Left cardiac atrium (tissue), 4 donors: ENCODE measurements around the gene ESF1. TPM values are rescaled to one million over a fixed set of nuclear protein-coding genes. Genes with fewer than 3 reads are reported as not detected.
A peak's percentile ranks its signal among the peaks of the same experiment; 100 is the strongest.

Source experiments
- ATAC-seq, 2 donors: fragments of 200-7000 bp; cut with Tn5 transposase; one replicate each; pipeline ENCODE4 v1.9.1; 2020; ENCODE audit warnings: mild to moderate bottlenecking in 2 of 2, moderate library complexity in 2 of 2
- DNase-seq: peaks from one replicate; pipeline ENCODE4 v3.0.0-alpha.2; 2020
- intact Hi-C, 2 donors: fragments of 100-400 bp; cut with DNase I; formaldehyde crosslinking; loops; one replicate each; pipeline versions ENCODE4 v1.14.1 to v1.15.1; 2022 to 2023
- long read RNA-seq: library from polyadenylated mRNA; unstranded; transcript quantifications from one replicate; pipeline ENCODE4 v2.0.0, GENCODE V29; 2021
- total RNA-seq, 2 donors: library from RNA; stranded (reverse); fragmentation: NEBNext Ultra II Directional; extraction: Animal tissue kit (Norgen Biotek cat#: 25700); gene quantifications; one replicate each; pipeline ENCODE4 v1.2.1, GENCODE V29; 2021
- donor health status: DM: no; HTN: yes; CAD: no.
- donor health status: DM: no; HTN: yes; CAD: no; lungs with severe emphysema.
- donor health status: DM: yes; HTN: yes; CAD: no.
- donor health status: Dilated cardiomyopathy.

The ESF1 gene
- 10 to 100 TPM; 11.6 to 18.7 TPM for total RNA-seq
- long read RNA-seq, partial matches to known transcripts: 2 of 5 reads
- long read RNA-seq, other reads (novel, unspliced or antisense): 3 of 5 reads

- DNase-seq (peak; percentile 96), ATAC-seq (peak; percentile 100)
- intact Hi-C loops: no loop called here
Observed at GRCh38 chr20:13784893-13785715, at the start of gene ESF1, which contains the start of gene NDUFAF5. Gene ESF1, minus strand, starts transcription at chr20:13784919. Its CDS starts 1,779 bp downstream, at chr20:13783140. Gene NDUFAF5, plus strand, starts transcription at chr20:13785028. Its CDS starts 41 bp downstream, at chr20:13785069.

GRCh38 chr20:13831476-13831875 lies 46.8 kb upstream of the ESF1 start:
- ATAC-seq (no peak), DNase-seq (no peak)
- intact Hi-C loops: no loop called here

GRCh38 chr20:13825465-13825864 lies 40.7 kb upstream of the ESF1 start:
- DNase-seq (no peak), ATAC-seq (no peak)
- intact Hi-C loops: no loop called here

GRCh38 chr20:13824459-13824858 lies 39.7 kb upstream of the ESF1 start:
- ATAC-seq (no peak), DNase-seq (no peak)
- intact Hi-C loops: loop anchor here in 1 of 2 donors (5.0 kb wide), 1 partner anchor 228 kb away; no protein-coding TSS in a partner anchor

- intact Hi-C loops: loop anchor here in 1 of 2 donors (5.0 kb wide), 1 partner anchor 230 kb away; no protein-coding TSS in a partner anchor
- ATAC-seq: no peak
- no peak for DNase-seq
Observed at GRCh38 chr20:13822459-13822858, 37.7 kb upstream of the ESF1 start.

- intact Hi-C loops: loop anchor here in 1 of 2 donors (5.0 kb wide), 1 partner anchor 230 kb away; no protein-coding TSS in a partner anchor
- no peak for ATAC-seq
- no peak for DNase-seq
Observed at GRCh38 chr20:13821876-13822275, 37.2 kb upstream of the ESF1 start.

- ATAC-seq: peak; percentile 69
- peak; percentile 27 for DNase-seq
- intact Hi-C loops: loop anchor here (2.0 to 5.0 kb wide), 2 partner anchors 232 to 235 kb away; no protein-coding TSS in a partner anchor
Observed at GRCh38 chr20:13819885-13820645, 35.3 kb upstream of the ESF1 start.

- no peak for DNase-seq
- intact Hi-C loops: no loop called here
- no peak for ATAC-seq
Observed at GRCh38 chr20:13817342-13817741, 32.6 kb upstream of the ESF1 start.

- DNase-seq (no peak), ATAC-seq (no peak)
- intact Hi-C loops: no loop called here
Observed at GRCh38 chr20:13816757-13817156, 32.0 kb upstream of the ESF1 start.

GRCh38 chr20:13814672-13815071 lies 30.0 kb upstream of the ESF1 start:
- ATAC-seq (no peak), DNase-seq (no peak)
- intact Hi-C loops: no loop called here

GRCh38 chr20:13813910-13814309 lies 29.2 kb upstream of the ESF1 start:
- ATAC-seq: no peak

GRCh38 chr20:13810446-13810845 lies 25.7 kb upstream of the ESF1 start:
- ATAC-seq (no peak), DNase-seq (no peak)
- intact Hi-C loops: no loop called here

More at GRCh38 chr20:13813910-13814309, 29.2 kb upstream of the ESF1 start:
- intact Hi-C loops: no loop called here
- no peak for DNase-seq

GRCh38 chr20:13809855-13810254 lies 25.1 kb upstream of the ESF1 start:
- intact Hi-C loops: no loop called here
- DNase-seq: no peak
- no peak for ATAC-seq

GRCh38 chr20:13809373-13809772 lies 24.7 kb upstream of the ESF1 start:
- no peak for DNase-seq
- intact Hi-C loops: no loop called here
- no peak for ATAC-seq

- intact Hi-C loops: no loop called here
- ATAC-seq (peak; percentile 99), DNase-seq (peak; percentile 92)
Observed at GRCh38 chr20:13800728-13801134, 16.0 kb upstream of the ESF1 start.

- no peak for DNase-seq
- peak in 1 of 2 donors; percentile 25 for ATAC-seq
- intact Hi-C loops: no loop called here
Observed at GRCh38 chr20:13799974-13800373, 15.3 kb upstream of the ESF1 start.

GRCh38 chr20:13799040-13799439 lies 14.3 kb upstream of the ESF1 start:
- DNase-seq (no peak), ATAC-seq (no peak)
- intact Hi-C loops: no loop called here

- intact Hi-C loops: no loop called here
- ATAC-seq (no peak), DNase-seq (no peak)
Observed at GRCh38 chr20:13794667-13795066, 9.9 kb upstream of the ESF1 start.

- no peak for DNase-seq
- intact Hi-C loops: no loop called here
- ATAC-seq: no peak
Observed at GRCh38 chr20:13793001-13793400, 8.3 kb upstream of the ESF1 start.
